Superior temporal gyrus (tissue), 1 donor: ENCODE measurements around the gene EML1.

Experiments used
- DNase-seq: peaks from one replicate; pipeline ENCODE4 v3.0.0-alpha.2; 2016; ENCODE audit errors: extremely low spot score

EML1 gene

GRCh38 chr14:99966037-99966835, 173.0 kb downstream of the EML1 start:
- no peak for DNase-seq

GRCh38 chr14:99966912-99967311, 173.7 kb downstream of the EML1 start:
- DNase-seq: no peak

- no peak for DNase-seq
Observed at GRCh38 chr14:99968191-99968920, 175.1 kb downstream of the EML1 start.

GRCh38 chr14:99968941-99969340, 175.7 kb downstream of the EML1 start:
- no peak for DNase-seq

- no peak for DNase-seq
Observed at GRCh38 chr14:99969673-99970322, 176.6 kb downstream of the EML1 start.

GRCh38 chr14:99971087-99971940, 178.1 kb downstream of the EML1 start:
- peak; percentile 72 for DNase-seq

GRCh38 chr14:99971941-99972747, 178.9 kb downstream of the EML1 start:
- peak; percentile 33 for DNase-seq

GRCh38 chr14:99972748-99973466, 179.7 kb downstream of the EML1 start:
- peak; percentile 24 for DNase-seq

GRCh38 chr14:99975190-99975589, 182.0 kb downstream of the EML1 start:
- no peak for DNase-seq

- DNase-seq: no peak
Observed at GRCh38 chr14:99976021-99976420, 182.8 kb downstream of the EML1 start.

- no peak for DNase-seq
Observed at GRCh38 chr14:99976681-99977080, 183.5 kb downstream of the EML1 start.

GRCh38 chr14:99980299-99980698, 187.1 kb downstream of the EML1 start:
- DNase-seq: no peak

- peak; percentile 31 for DNase-seq
Observed at GRCh38 chr14:99981806-99982205, 188.6 kb downstream of the EML1 start.

GRCh38 chr14:99982537-99983250, 189.5 kb downstream of the EML1 start:
- DNase-seq: peak; percentile 89

GRCh38 chr14:99983251-99984015, 190.2 kb downstream of the EML1 start:
- no peak for DNase-seq

GRCh38 chr14:99984036-99984435, 190.8 kb downstream of the EML1 start:
- no peak for DNase-seq

- no peak for DNase-seq
Observed at GRCh38 chr14:99986396-99986795, 193.2 kb downstream of the EML1 start.

- DNase-seq: no peak
Observed at GRCh38 chr14:99989032-99989431, 195.8 kb downstream of the EML1 start.
